ENCODE results near the gene FASN.

FASN gene

GRCh38 chr17:82061047-82061925 lies 36.8 kb downstream of the FASN start:
- H3K9ac ChIP-seq (ENCODE audit: low read depth in 1 of 2, low read length in 2 of 2): no peak overlapping the region
- H3K27ac ChIP-seq (ENCODE audit: low read depth, low read length): no peak overlapping the region
- H3K27me3 ChIP-seq (ENCODE audit: control insufficient read depth in 1 of 2, insufficient read depth in 2 of 2, low read length in 2 of 2): no peaks in the 10 kb centered on the region
- peaks cover 15 to 66% of the 10 kb centered on the region in 2 donors for H3K36me3 ChIP-seq (ENCODE audit: control insufficient read depth in 1 of 2, insufficient read depth in 2 of 2, low read length in 2 of 2)
- no peak overlapping the region for H3K4me3 ChIP-seq (ENCODE audit: low read depth in 1 of 2, low read length in 2 of 2)
- peaks cover 13 to 16% of the 10 kb centered on the region in 2 donors for H3K4me1 ChIP-seq (ENCODE audit: control insufficient read depth in 1 of 2, insufficient read depth in 2 of 2, low read length in 2 of 2)
- no peaks in the 10 kb centered on the region for H3K9me3 ChIP-seq (ENCODE audit: control insufficient read depth in 1 of 2, low read length in 2 of 2)

DNA sequence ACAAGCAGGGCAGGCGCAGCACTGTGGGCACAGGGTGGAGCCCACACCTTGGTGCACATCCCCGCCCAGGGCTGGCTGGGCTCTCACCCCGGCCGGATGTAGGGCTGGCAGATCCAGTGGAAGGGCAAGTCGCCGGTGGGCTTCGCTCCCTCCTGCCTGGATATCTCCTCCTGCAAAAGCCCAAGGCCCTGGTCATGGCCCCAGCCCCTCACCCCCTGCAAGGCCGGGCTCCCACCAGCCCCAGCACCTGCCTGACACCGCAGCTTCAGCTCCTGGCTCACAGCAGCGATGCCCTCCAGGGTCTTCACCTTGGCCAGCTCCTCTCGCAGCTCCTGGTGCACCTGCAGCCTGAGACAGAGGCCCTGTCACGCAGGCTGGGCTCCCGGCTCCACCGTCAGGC lies 37.4 kb downstream of the FASN start:
- Histone ChIP-seq H3K36me3 (ENCODE audit: control insufficient read depth in 1 of 2, insufficient read depth in 2 of 2, low read length in 2 of 2) (peaks cover 15 to 73% of the 10 kb centered on the region in 2 donors), H3K4me3 (ENCODE audit: low read depth in 1 of 2, low read length in 2 of 2) (no peak overlapping the region), H3K27ac (ENCODE audit: low read depth, low read length) (no peak overlapping the region), H3K9ac (ENCODE audit: low read depth in 1 of 2, low read length in 2 of 2) (no peak overlapping the region), H3K27me3 (ENCODE audit: control insufficient read depth in 1 of 2, insufficient read depth in 2 of 2, low read length in 2 of 2) (no peaks in the 10 kb centered on the region), H3K9me3 (ENCODE audit: control insufficient read depth in 1 of 2, low read length in 2 of 2) (no peaks in the 10 kb centered on the region), H3K4me1 (ENCODE audit: control insufficient read depth in 1 of 2, insufficient read depth in 2 of 2, low read length in 2 of 2) (peaks cover 9 to 16% of the 10 kb centered on the region in 2 donors)

- peaks cover 19 to 77% of the 10 kb centered on the region in 2 donors for H3K36me3 ChIP-seq (ENCODE audit: control insufficient read depth in 1 of 2, insufficient read depth in 2 of 2, low read length in 2 of 2)
- peaks cover 8 to 13% of the 10 kb centered on the region in 2 donors for H3K4me1 ChIP-seq (ENCODE audit: control insufficient read depth in 1 of 2, insufficient read depth in 2 of 2, low read length in 2 of 2)
- no peak overlapping the region for H3K4me3 ChIP-seq (ENCODE audit: low read depth in 1 of 2, low read length in 2 of 2)
- H3K27ac ChIP-seq (ENCODE audit: low read depth, low read length): no peak overlapping the region
- no peaks in the 10 kb centered on the region for H3K27me3 ChIP-seq (ENCODE audit: control insufficient read depth in 1 of 2, insufficient read depth in 2 of 2, low read length in 2 of 2)
- H3K9me3 ChIP-seq (ENCODE audit: control insufficient read depth in 1 of 2, low read length in 2 of 2): no peaks in the 10 kb centered on the region
- H3K9ac ChIP-seq (ENCODE audit: low read depth in 1 of 2, low read length in 2 of 2): no peak overlapping the region
Measured at GRCh38 chr17:82060001-82060380, 38.0 kb downstream of the FASN start.

GRCh38 chr17:82059272-82060000 lies 38.6 kb downstream of the FASN start:
- Histone ChIP-seq H3K9ac (ENCODE audit: low read depth in 1 of 2, low read length in 2 of 2) (no peak overlapping the region), H3K27me3 (ENCODE audit: control insufficient read depth in 1 of 2, insufficient read depth in 2 of 2, low read length in 2 of 2) (no peaks in the 10 kb centered on the region), H3K36me3 (ENCODE audit: control insufficient read depth in 1 of 2, insufficient read depth in 2 of 2, low read length in 2 of 2) (peaks cover 21 to 82% of the 10 kb centered on the region in 2 donors), H3K4me1 (ENCODE audit: control insufficient read depth in 1 of 2, insufficient read depth in 2 of 2, low read length in 2 of 2) (peaks cover 2 to 8% of the 10 kb centered on the region in 2 donors), H3K4me3 (ENCODE audit: low read depth in 1 of 2, low read length in 2 of 2) (no peak overlapping the region), H3K9me3 (ENCODE audit: control insufficient read depth in 1 of 2, low read length in 2 of 2) (no peaks in the 10 kb centered on the region), H3K27ac (ENCODE audit: low read depth, low read length) (no peak overlapping the region)

- H3K9me3 ChIP-seq (ENCODE audit: control insufficient read depth in 1 of 2, low read length in 2 of 2): no peaks in the 10 kb centered on the region
- no peak overlapping the region for H3K27ac ChIP-seq (ENCODE audit: low read depth, low read length)
- H3K9ac ChIP-seq (ENCODE audit: low read depth in 1 of 2, low read length in 2 of 2): no peak overlapping the region
- H3K27me3 ChIP-seq (ENCODE audit: control insufficient read depth in 1 of 2, insufficient read depth in 2 of 2, low read length in 2 of 2): no peaks in the 10 kb centered on the region
- peaks cover 0 to 2% of the 10 kb centered on the region in 2 donors for H3K4me1 ChIP-seq (ENCODE audit: control insufficient read depth in 1 of 2, insufficient read depth in 2 of 2, low read length in 2 of 2)
- H3K36me3 ChIP-seq (ENCODE audit: control insufficient read depth in 1 of 2, insufficient read depth in 2 of 2, low read length in 2 of 2): peaks cover 21 to 87% of the 10 kb centered on the region in 2 donors
- H3K4me3 ChIP-seq (ENCODE audit: low read depth in 1 of 2, low read length in 2 of 2): no peak overlapping the region
Measured at GRCh38 chr17:82058855-82059249, 39.2 kb downstream of the FASN start.

- Histone ChIP-seq H3K36me3 (ENCODE audit: control insufficient read depth in 1 of 2, insufficient read depth in 2 of 2, low read length in 2 of 2) (peaks cover 20 to 91% of the 10 kb centered on the region in 2 donors), H3K9ac (ENCODE audit: low read depth in 1 of 2, low read length in 2 of 2) (no peak overlapping the region), H3K27me3 (ENCODE audit: control insufficient read depth in 1 of 2, insufficient read depth in 2 of 2, low read length in 2 of 2) (no peaks in the 10 kb centered on the region), H3K9me3 (ENCODE audit: control insufficient read depth in 1 of 2, low read length in 2 of 2) (no peaks in the 10 kb centered on the region), H3K27ac (ENCODE audit: low read depth, low read length) (no peak overlapping the region), H3K4me3 (ENCODE audit: low read depth in 1 of 2, low read length in 2 of 2) (no peak overlapping the region), H3K4me1 (ENCODE audit: control insufficient read depth in 1 of 2, insufficient read depth in 2 of 2, low read length in 2 of 2) (peaks cover 2 to 5% of the 10 kb centered on the region in 2 donors)
Measured at GRCh38 chr17:82058230-82058854, 39.7 kb downstream of the FASN start.

GRCh38 chr17:82056729-82057621 lies 41.1 kb downstream of the FASN start:
- no peak overlapping the region for H3K4me3 ChIP-seq (ENCODE audit: low read depth in 1 of 2, low read length in 2 of 2)
- H3K4me1 ChIP-seq (ENCODE audit: control insufficient read depth in 1 of 2, insufficient read depth in 2 of 2, low read length in 2 of 2): peaks cover 11 to 18% of the 10 kb centered on the region in 2 donors
- no peak overlapping the region for H3K27ac ChIP-seq (ENCODE audit: low read depth, low read length)
- no peaks in the 10 kb centered on the region for H3K27me3 ChIP-seq (ENCODE audit: control insufficient read depth in 1 of 2, insufficient read depth in 2 of 2, low read length in 2 of 2)
- no peaks in the 10 kb centered on the region for H3K9me3 ChIP-seq (ENCODE audit: control insufficient read depth in 1 of 2, low read length in 2 of 2)
- H3K9ac ChIP-seq (ENCODE audit: low read depth in 1 of 2, low read length in 2 of 2): no peak overlapping the region
- H3K36me3 ChIP-seq (ENCODE audit: control insufficient read depth in 1 of 2, insufficient read depth in 2 of 2, low read length in 2 of 2): peaks cover 20 to 80% of the 10 kb centered on the region in 2 donors

- no peak overlapping the region for H3K4me3 ChIP-seq (ENCODE audit: low read depth in 1 of 2, low read length in 2 of 2)
- H3K9me3 ChIP-seq (ENCODE audit: control insufficient read depth in 1 of 2, low read length in 2 of 2): no peaks in the 10 kb centered on the region
- peaks cover 11 to 18% of the 10 kb centered on the region in 2 donors for H3K4me1 ChIP-seq (ENCODE audit: control insufficient read depth in 1 of 2, insufficient read depth in 2 of 2, low read length in 2 of 2)
- H3K9ac ChIP-seq (ENCODE audit: low read depth in 1 of 2, low read length in 2 of 2): no peak overlapping the region
- no peak overlapping the region for H3K27ac ChIP-seq (ENCODE audit: low read depth, low read length)
- H3K27me3 ChIP-seq (ENCODE audit: control insufficient read depth in 1 of 2, insufficient read depth in 2 of 2, low read length in 2 of 2): no peaks in the 10 kb centered on the region
- peaks cover 16 to 74% of the 10 kb centered on the region in 2 donors for H3K36me3 ChIP-seq (ENCODE audit: control insufficient read depth in 1 of 2, insufficient read depth in 2 of 2, low read length in 2 of 2)
Measured at GRCh38 chr17:82055965-82056728, 41.9 kb downstream of the FASN start.

All from duodenal mucosa (tissue), 2 donors.